Ishikawa (cell line): ENCODE results near the gene SDF2L1.

Experiments
- CEBPB ChIP-seq: IDR thresholded peaks from 2 replicates; pipeline ENCODE4 v1.6.1; 2012
- CREB1 ChIP-seq: IDR thresholded peaks from 2 replicates; pipeline ENCODE4 v1.6.1; 2012; ENCODE audit warnings: low read depth
- EGR1 ChIP-seq: IDR thresholded peaks from 2 replicates; pipeline ENCODE4 v1.6.1; 2012
- EP300 ChIP-seq: IDR thresholded peaks from 2 replicates; pipeline ENCODE4 v1.6.1; 2012; ENCODE audit warnings: borderline replicate concordance
- FOXM1 ChIP-seq: IDR thresholded peaks from 2 replicates; pipeline ENCODE4 v1.6.1; 2012; ENCODE audit warnings: low read depth, borderline replicate concordance
- MAX ChIP-seq: IDR thresholded peaks from 2 replicates; pipeline ENCODE4 v1.6.1; 2012
- NFIC ChIP-seq: IDR thresholded peaks from 2 replicates; pipeline ENCODE4 v1.6.1; 2012
- RAD21 ChIP-seq: IDR thresholded peaks from 2 replicates; pipeline ENCODE4 v1.6.1; 2012; ENCODE audit warnings: low read depth
- REST ChIP-seq: IDR thresholded peaks from 2 replicates; pipeline ENCODE4 v1.6.1; 2012; ENCODE audit warnings: low read depth, mild to moderate bottlenecking
- TAF1 ChIP-seq: IDR thresholded peaks from 2 replicates; pipeline ENCODE4 v1.6.1; 2012; ENCODE audit warnings: low read depth, mild to moderate bottlenecking
- TCF12 ChIP-seq: IDR thresholded peaks from 2 replicates; pipeline ENCODE4 v1.6.1; 2012; ENCODE audit warnings: low read depth
- TEAD4 ChIP-seq: IDR thresholded peaks from 2 replicates; pipeline ENCODE4 v1.6.1; 2012
- USF1 ChIP-seq: IDR thresholded peaks from 2 replicates; pipeline ENCODE4 v1.6.1; 2012
- YY1 ChIP-seq: IDR thresholded peaks from 2 replicates; pipeline ENCODE4 v1.6.1; 2012; ENCODE audit warnings: low read depth
- ZBTB7A ChIP-seq: IDR thresholded peaks from 2 replicates; pipeline ENCODE4 v1.6.1; 2012; ENCODE audit warnings: low read depth

Gene SDF2L1

GRCh38 chr22:21632237-21632895 is 9.7 kb upstream of the SDF2L1 start, which contains the start of gene CCDC116:
TSS of gene CCDC116 (plus strand) at chr22:21632760. CDS start at chr22:21633182, 422 bp downstream.
- no peak for TF ChIP-seq NFIC
- peak; percentile 71 for TF ChIP-seq MAX

GRCh38 chr22:21632931-21633330 is 9.2 kb upstream of the SDF2L1 start:
- TF ChIP-seq REST, result no peak
- no peak for TF ChIP-seq TCF12
- TF ChIP-seq MAX, result no peak
- TF ChIP-seq TEAD4, result no peak
- no peak for TF ChIP-seq CREB1
- TF ChIP-seq EGR1, result no peak
- no peak for TF ChIP-seq USF1
- no peak for TF ChIP-seq TAF1
- no peak for TF ChIP-seq RAD21
- no peak for TF ChIP-seq YY1
- TF ChIP-seq CEBPB, result no peak
- no peak for TF ChIP-seq FOXM1
- no peak for TF ChIP-seq NFIC
- TF ChIP-seq EP300, result no peak
- no peak for TF ChIP-seq ZBTB7A

GRCh38 chr22:21633481-21633880 is 8.6 kb upstream of the SDF2L1 start:
- TF ChIP-seq EGR1, result no peak
- TF ChIP-seq MAX, result no peak
- no peak for TF ChIP-seq RAD21
- TF ChIP-seq CEBPB, result no peak
- no peak for TF ChIP-seq ZBTB7A
- TF ChIP-seq YY1, result no peak
- TF ChIP-seq REST, result no peak
- no peak for TF ChIP-seq TAF1
- TF ChIP-seq TCF12, result no peak
- TF ChIP-seq EP300, result no peak
- no peak for TF ChIP-seq FOXM1

- TF ChIP-seq RAD21 (no peak), TCF12 (no peak), EGR1 (no peak), USF1 (no peak), TEAD4 (no peak)
Measured at GRCh38 chr22:21634081-21634480, 8.0 kb upstream of the SDF2L1 start.

GRCh38 chr22:21634844-21635243 is 7.3 kb upstream of the SDF2L1 start:
- no peak for TF ChIP-seq REST
